Mesothelial cell of epicardium (in vitro differentiated cells): ENCODE data around the gene GSTA3. TPM values are rescaled to one million over a fixed set of nuclear protein-coding genes. Genes with fewer than 3 reads are reported as not detected.

Experiments used
- DNase-seq, 2 experiments: peaks; one replicate each; pipeline ENCODE4 v3.0.0; 2021; ENCODE audit warnings: low spot score in 2 of 2; ENCODE audit not compliant: unreplicated experiment in 2 of 2
- H3K27ac Mint-ChIP-seq: 2 replicates; pipeline ENCODE4 v1.8.0; 2021; ENCODE audit warnings: mixed read lengths
- H3K27me3 Mint-ChIP-seq: 2 replicates; pipeline ENCODE4 v1.8.0; 2021; ENCODE audit warnings: low read depth, mixed read lengths
- H3K36me3 Mint-ChIP-seq: 2 replicates; pipeline ENCODE4 v1.8.0; 2021; ENCODE audit warnings: mixed read lengths
- H3K4me1 Mint-ChIP-seq: 2 replicates; pipeline ENCODE4 v1.8.0; 2021; ENCODE audit warnings: mixed read lengths
- H3K4me3 Mint-ChIP-seq: 2 replicates; pipeline ENCODE4 v1.8.0; 2021; ENCODE audit warnings: mild to moderate bottlenecking, moderate library complexity, mixed read lengths
- H3K9me3 Mint-ChIP-seq: 2 replicates; pipeline ENCODE4 v1.8.0; 2021; ENCODE audit warnings: mixed read lengths
- CTCF ChIP-seq: fragments of 200-600 bp; sonication (generic); IDR thresholded peaks from one replicate; pipeline ENCODE4 v1.5.0; 2021; ENCODE audit warnings: antibody characterized with exemption; ENCODE audit not compliant: unreplicated experiment
- total RNA-seq: library from RNA; stranded (reverse); gene quantifications from 3 replicates; pipeline ENCODE4 v1.2.1, GENCODE V29; 2021

Gene GSTA3
- total RNA-seq, 1 donor from 2014 or later, result not detected

DNA sequence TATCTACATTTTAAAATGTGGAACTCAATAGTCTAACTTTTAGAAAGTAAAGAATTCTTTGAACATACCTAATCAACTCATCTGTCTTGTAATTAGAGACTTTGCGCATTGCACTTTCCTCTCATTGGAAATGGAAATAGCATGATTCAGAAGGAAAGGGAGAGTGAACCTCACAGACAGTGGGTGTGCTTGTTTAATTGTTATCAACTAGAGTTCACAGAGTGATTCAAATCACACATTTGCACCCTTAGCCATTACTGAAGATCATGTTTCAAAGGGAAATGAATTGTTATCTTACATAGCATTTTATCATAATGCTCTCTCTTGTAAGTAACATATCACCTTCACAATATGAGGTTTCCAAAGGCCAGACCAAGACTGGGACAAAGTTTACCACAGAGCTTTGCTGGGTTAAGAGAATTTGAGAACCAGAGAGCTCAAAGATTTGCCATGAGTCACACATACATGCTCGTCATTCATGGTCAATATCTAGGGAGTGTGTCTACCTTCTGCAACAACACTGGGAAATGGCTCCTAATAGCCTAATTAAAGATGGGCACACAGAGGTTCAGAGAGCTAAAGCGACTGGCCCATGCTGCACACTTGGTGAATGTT is 21.5 kb downstream of the GSTA3 start:
- TF ChIP-seq CTCF, result no peak

GRCh38 chr6:52881996-52882841 is 27.3 kb downstream of the GSTA3 start:
- H3K27me3 Mint-ChIP-seq, result no peaks in the 10 kb centered on the region

More for the DNA sequence above, 21.5 kb downstream of the GSTA3 start:
- Mint-ChIP-seq H3K36me3 (no peaks in the 10 kb centered on the region), H3K9me3 (no peaks in the 10 kb centered on the region), H3K27me3 (no peaks in the 10 kb centered on the region), H3K4me3 (no peak overlapping the region), H3K27ac (no peak overlapping the region), H3K4me1 (no peaks in the 10 kb centered on the region)
- DNase-seq, result no peak

DNA sequence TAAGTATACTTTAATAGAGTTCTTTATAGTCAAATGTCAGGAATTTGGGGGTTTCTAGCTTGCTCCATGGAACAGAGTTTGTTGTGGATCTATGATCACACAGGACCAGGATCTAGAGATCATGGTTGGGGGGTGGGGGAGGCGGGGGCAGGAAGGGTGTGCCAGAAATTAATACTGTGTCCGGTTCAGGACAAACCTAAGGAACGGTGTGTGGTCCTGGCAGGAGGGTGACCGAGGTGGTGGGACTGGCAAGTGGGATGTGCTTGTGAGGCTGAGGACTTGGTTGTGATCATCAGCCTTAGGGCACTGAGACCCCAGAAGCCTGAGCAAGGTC is 27.9 kb downstream of the GSTA3 start:
- no peak overlapping the region for H3K27ac Mint-ChIP-seq
- H3K27me3 Mint-ChIP-seq, result no peaks in the 10 kb centered on the region
- peaks cover 7% of the 10 kb centered on the region for H3K4me1 Mint-ChIP-seq
- peak overlapping the region; percentile 81 for H3K4me3 Mint-ChIP-seq
- H3K36me3 Mint-ChIP-seq, result no peaks in the 10 kb centered on the region
- no peaks in the 10 kb centered on the region for H3K9me3 Mint-ChIP-seq
- no peak for TF ChIP-seq CTCF
- no peak for DNase-seq

More at GRCh38 chr6:52881996-52882841, 27.3 kb downstream of the GSTA3 start:
- Mint-ChIP-seq H3K36me3 (no peaks in the 10 kb centered on the region), H3K9me3 (no peaks in the 10 kb centered on the region), H3K4me3 (peak overlapping the region; percentile 81), H3K4me1 (peaks cover 4% of the 10 kb centered on the region), H3K27ac (peak overlapping the region; percentile 15)
- peak; percentile 75 for TF ChIP-seq CTCF
- peak in 1 of 2 experiments; percentile 72 for DNase-seq

- Mint-ChIP-seq H3K4me3 (no peak overlapping the region), H3K27ac (no peak overlapping the region), H3K36me3 (no peaks in the 10 kb centered on the region), H3K4me1 (peaks cover 24% of the 10 kb centered on the region), H3K9me3 (no peaks in the 10 kb centered on the region), H3K27me3 (no peaks in the 10 kb centered on the region)
- DNase-seq, result no peak
- no peak for TF ChIP-seq CTCF
These were observed 31.7 kb downstream of the GSTA3 start for GRCh38 chr6:52877786-52878185.

- Mint-ChIP-seq H3K4me1 (peaks cover 23% of the 10 kb centered on the region), H3K36me3 (no peaks in the 10 kb centered on the region), H3K4me3 (no peak overlapping the region), H3K27me3 (no peaks in the 10 kb centered on the region), H3K9me3 (no peaks in the 10 kb centered on the region), H3K27ac (no peak overlapping the region)
- no peak for TF ChIP-seq CTCF
- DNase-seq, result no peak
These were observed 32.3 kb downstream of the GSTA3 start for GRCh38 chr6:52877168-52877567.
